Measurements from ENCODE around the gene RPL12.
"Not testable (repeated sequence)": the region's sequence is repeated elsewhere in the genome, so short reads cannot be mapped to it uniquely, and the experiment has no call there.

Gene RPL12

DNA sequence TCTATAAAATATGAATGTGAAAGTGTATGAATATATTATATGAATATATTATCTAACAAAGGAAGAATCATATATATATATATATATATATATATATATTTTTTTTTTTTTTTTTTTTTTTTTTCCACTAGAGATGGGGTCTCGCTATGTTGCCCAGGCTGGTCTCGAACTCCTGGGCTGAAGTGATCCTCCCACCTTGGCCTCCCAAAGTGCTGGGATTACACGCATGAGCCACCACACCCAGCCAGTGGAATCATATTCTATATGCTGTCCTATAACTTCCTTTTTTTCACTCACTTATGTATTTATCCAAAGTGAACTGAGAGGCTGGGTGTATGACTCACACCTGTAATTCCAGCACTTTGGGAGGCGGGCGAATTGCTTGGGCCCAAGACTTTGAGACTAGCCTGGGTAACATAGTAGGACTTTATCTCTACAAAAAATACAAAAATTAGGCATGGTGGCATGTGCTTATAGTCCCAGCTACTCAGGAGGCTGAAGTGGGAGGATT is 15.3 kb upstream of the RPL12 start:
- not testable (repeated sequence) for DNase-seq

GRCh38 chr9:127463911-127464310 is 12.7 kb upstream of the RPL12 start:
- no peak for DNase-seq

- DNase-seq = no peak
Observed at GRCh38 chr9:127463382-127463781, 12.2 kb upstream of the RPL12 start.

GRCh38 chr9:127458921-127459320 is 7.7 kb upstream of the RPL12 start:
- DNase-seq = no peak

- DNase-seq = no peak
Observed at GRCh38 chr9:127457191-127457878, 6.1 kb upstream of the RPL12 start.

DNA sequence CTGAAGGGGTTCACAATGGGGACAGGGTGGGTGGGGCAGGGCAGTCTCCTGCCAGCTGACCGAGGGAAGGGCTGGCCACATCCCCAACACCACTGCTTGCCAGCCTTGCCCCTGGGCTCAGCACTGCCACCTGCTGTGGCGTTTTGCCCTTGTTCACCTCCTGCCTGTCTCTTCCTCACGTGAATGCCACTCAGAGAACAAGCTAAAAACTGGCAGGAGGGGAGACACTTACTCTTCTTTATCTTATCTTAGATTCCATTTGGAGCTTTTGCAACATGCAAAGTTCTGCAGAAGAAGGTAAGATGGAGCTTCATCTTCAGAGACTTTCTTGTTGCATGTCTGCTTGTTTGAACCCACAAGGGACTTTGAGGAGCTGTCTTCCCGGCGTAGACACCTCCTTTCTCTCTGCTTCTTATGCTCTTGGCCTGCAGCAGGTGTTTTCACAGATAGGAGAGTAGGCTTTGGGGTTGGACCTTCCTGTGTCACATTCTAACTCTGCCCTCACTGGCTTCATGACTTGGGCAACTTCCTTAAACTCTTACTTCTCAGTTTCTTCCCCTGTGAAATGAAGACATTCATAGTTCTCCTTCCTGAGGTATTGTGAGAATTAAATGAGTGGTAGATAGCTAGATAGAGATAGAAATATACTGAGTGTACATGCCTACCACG is 4.3 kb upstream of the RPL12 start:
- DNase-seq = no peak

- no peak for DNase-seq
Observed at GRCh38 chr9:127452691-127453090, 1.5 kb upstream of the RPL12 start.

- DNase-seq = peak; percentile 79
Observed at GRCh38 chr9:127451858-127452656, 851 bp upstream of the RPL12 start.

DNA sequence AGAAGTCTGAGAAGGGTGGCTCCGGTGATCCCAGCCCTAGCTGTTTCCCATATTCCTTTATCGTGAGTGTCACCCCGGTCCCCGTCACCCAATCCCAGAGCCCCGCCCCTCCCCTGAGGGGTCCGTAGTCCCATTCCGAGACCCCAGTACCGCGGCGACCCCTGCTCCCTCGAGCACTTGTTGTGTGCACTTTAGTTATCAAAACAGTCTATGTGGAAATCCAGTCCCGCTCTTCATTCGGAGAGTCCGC is 327 bp upstream of the RPL12 start:
- no peak for DNase-seq

- peak; percentile 67 for DNase-seq
Observed at GRCh38 chr9:127450243-127450760, 904 bp downstream of the RPL12 start.

GRCh38 chr9:127449332-127449966 is 1.8 kb downstream of the RPL12 start:
- peak; percentile 67 for DNase-seq

DNA sequence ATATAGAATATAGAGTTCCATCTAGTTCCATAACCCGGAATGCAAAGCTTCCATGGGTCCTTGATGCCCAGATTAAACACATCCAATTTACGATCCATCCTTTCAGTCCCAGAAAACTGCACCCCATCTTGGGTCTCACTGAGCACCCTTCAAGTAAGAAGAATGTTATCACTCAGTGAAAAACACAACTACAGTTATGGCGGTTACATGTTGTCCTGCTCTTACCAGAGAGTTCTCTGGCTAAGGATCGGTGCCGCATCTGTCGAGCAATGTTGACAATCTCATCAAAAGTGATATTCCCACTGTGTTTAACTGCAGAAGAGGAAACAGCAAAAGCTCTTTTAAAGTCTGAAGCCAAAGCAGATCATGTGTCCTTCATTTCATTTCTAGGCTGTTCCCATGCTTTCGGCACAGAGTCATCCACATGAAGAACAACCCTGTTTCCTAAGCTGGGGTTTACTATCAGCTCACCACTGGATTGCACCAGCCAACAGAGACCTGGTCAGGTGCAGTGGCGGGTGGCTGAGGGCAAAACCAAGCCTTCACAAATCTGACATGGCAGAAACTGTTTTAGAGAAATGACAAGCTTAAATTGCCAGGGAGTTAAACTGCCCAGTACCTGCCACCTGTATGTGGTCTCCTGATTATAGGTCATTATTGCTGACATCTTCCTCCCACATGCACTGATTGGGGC is 2.9 kb downstream of the RPL12 start:
- DNase-seq = peak; percentile 60

GRCh38 chr9:127447416-127448111 is 3.6 kb downstream of the RPL12 start:
- peak; percentile 62 for DNase-seq

DNA sequence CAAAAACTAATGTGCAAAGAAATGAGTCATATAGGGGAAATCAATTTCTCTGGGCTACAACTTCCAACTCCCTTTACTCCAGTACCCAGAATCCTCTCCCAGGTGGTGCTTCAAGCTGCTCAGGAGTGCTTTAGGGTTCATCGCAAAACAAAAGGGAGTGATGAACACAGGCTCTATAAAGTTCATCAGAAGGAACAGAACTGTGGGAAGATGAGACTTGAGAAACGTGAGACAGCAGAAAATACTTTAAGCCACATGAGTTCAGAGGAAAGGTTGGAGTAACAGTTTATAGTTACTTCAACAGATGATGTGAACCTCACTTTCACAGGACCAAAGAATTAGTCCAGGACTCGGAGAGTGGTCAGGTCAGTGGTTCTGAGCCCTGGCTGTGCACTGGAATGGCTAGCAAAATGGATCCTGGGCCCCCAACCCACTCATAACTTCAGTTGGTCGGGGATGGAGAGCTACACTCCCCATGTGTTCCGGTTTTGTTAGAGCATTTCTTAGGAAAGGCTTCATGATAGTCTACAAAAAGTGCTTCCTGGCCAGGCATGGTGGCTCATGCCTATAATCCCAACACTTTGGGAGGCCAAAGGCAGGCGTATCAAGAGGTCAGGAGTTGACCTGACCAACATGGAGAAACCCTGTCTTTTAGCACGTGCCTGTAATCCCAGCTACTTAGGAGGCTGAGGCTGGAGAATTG is 4.3 kb downstream of the RPL12 start:
- peak; percentile 62 for DNase-seq

- DNase-seq = peak; percentile 68
Observed at GRCh38 chr9:127445851-127446712, 5.1 kb downstream of the RPL12 start.

- peak; percentile 80 for DNase-seq
Observed at GRCh38 chr9:127444921-127445850, 6.0 kb downstream of the RPL12 start.

DNA sequence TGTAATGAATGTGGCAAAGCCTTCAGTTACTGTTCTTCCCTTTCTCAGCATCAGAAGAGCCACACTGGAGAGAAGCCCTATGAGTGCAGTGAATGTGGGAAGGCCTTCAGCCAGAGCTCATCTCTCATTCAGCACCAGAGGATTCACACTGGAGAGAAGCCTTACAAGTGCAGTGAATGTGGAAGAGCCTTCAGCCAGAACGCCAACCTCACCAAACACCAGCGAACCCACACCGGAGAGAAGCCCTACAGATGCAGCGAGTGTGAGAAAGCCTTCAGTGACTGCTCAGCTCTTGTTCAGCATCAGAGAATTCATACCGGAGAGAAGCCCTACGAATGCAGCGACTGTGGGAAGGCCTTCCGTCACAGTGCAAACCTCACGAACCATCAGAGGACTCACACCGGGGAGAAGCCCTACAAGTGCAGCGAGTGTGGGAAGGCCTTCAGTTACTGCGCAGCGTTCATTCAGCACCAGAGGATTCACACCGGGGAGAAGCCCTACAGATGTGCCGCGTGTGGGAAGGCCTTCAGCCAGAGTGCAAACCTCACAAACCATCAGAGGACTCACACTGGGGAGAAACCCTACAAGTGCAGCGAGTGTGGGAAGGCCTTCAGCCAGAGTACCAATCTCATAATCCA is 6.8 kb downstream of the RPL12 start:
- DNase-seq = peak; percentile 77

GRCh38 chr9:127438394-127438793 is 12.8 kb downstream of the RPL12 start:
- no peak for DNase-seq

Data from activated CD8-positive, alpha-beta memory T cell treated with anti-CD3 and anti-CD28 coated beads, Interleukin-2, amount 50 U/mL, for 48 hours (primary cell).